Esophagus muscularis mucosa (tissue), 4 donors: ENCODE measurements around the gene CNTNAP2. TPM values are rescaled to one million over a fixed set of nuclear protein-coding genes. Genes with fewer than 3 reads are reported as not detected.

Experiments used
- DNase-seq: peaks from one replicate; pipeline ENCODE4 v3.0.0-alpha.2; 2017; ENCODE audit errors: extremely low spot score
- H3K27ac ChIP-seq, 4 donors: fragments of 200-600 bp; sonication (generic); replicated peaks in 1 of 4; 1 replicate in 3 of 4; 2 replicates in 1 of 4; pipeline ENCODE4 v1.5.1; 2016 to 2019; ENCODE audit warnings: mild to moderate bottlenecking in 1 of 4
- H3K27me3 ChIP-seq, 4 donors: fragments of 200-600 bp; sonication (generic); one replicate each; pipeline versions ENCODE4 v1.5.1 to v1.6.0; 2016 to 2019
- H3K36me3 ChIP-seq, 4 donors: fragments of 200-600 bp; sonication (generic); one replicate each; pipeline ENCODE4 v1.5.1; 2016 to 2019
- H3K4me1 ChIP-seq, 4 donors: fragments of 200-600 bp; sonication (generic); one replicate each; pipeline ENCODE4 v1.5.1; 2016 to 2019
- H3K4me3 ChIP-seq, 4 donors: fragments of 200-600 bp; sonication (generic); 1 replicate in 2 of 4; 2 replicates in 2 of 4; pipeline ENCODE4 v1.5.1; 2016 to 2019; ENCODE audit warnings: mild to moderate bottlenecking in 4 of 4, moderate library complexity in 1 of 4
- H3K9me3 ChIP-seq, 4 donors: fragments of 200-600 bp; sonication (generic); 1 replicate in 3 of 4; 2 replicates in 1 of 4; pipeline ENCODE4 v1.5.1; 2016 to 2019
- EP300 ChIP-seq: sonication (generic); formaldehyde crosslinking; IDR thresholded peaks from one replicate; pipeline ENCODE4 v1.6.1; 2017; ENCODE audit warnings: antibody characterized with exemption
- POLR2A ChIP-seq: fragments of 450-650 bp; IDR thresholded peaks from one replicate; pipeline ENCODE4 v1.6.1; 2017; ENCODE audit warnings: antibody characterized with exemption, moderate library complexity, mild to moderate bottlenecking, low read depth
- POLR2AphosphoS5 ChIP-seq, 2 donors: sonication (generic); formaldehyde crosslinking; IDR thresholded peaks; one replicate each; pipeline ENCODE4 v1.6.1; 2017; ENCODE audit warnings: antibody characterized with exemption in 2 of 2
- WGBS: methylation state at CpG from one replicate; pipeline ENCODE4 v1.1.5; 2018; 5-methylcytosine and 5-hydroxymethylcytosine counted together
- intact Hi-C: fragments of 100-400 bp; cut with DNase I; formaldehyde crosslinking; loops from one replicate; pipeline ENCODE4 v1.15.1; 2023
- total RNA-seq, 4 donors: library from RNA; depleted of rRNA; stranded (reverse); fragments of >200 nt; gene quantifications; one replicate each; pipeline versions ENCODE4 v1.1.0 to v1.2.1, GENCODE V29; 2016
- TF ChIP-seq, protein P1 (sequence below), 3 experiments: fragments of 200-600 bp in 2 of 3; fragments of 450-650 bp in 1 of 3; sonication (generic) in 2 of 3; IDR thresholded peaks; one replicate each; pipeline ENCODE4 v1.5.1; 2017 to 2019; ENCODE audit warnings: antibody characterized with exemption in 3 of 3, mild to moderate bottlenecking in 2 of 3, moderate library complexity in 1 of 3

Gene CNTNAP2
- total RNA-seq, 4 donors from 2014 or later: 1.2 to 2.9 (median 1.9) TPM

GRCh38 chr7:147145194-147145593 lies 1028.6 kb downstream of the CNTNAP2 start:
- 60% methylated on average over 2 of the region's 2 CpGs for whole genome bisulfite sequencing
- intact Hi-C loops: no loop called here
- no peak for TF ChIP-seq POLR2AphosphoS5 (IDR thresholded peaks at IDR 0.05)
- no peak for TF ChIP-seq EP300
- no peak for TF ChIP-seq POLR2A
- TF ChIP-seq, protein P1, sequence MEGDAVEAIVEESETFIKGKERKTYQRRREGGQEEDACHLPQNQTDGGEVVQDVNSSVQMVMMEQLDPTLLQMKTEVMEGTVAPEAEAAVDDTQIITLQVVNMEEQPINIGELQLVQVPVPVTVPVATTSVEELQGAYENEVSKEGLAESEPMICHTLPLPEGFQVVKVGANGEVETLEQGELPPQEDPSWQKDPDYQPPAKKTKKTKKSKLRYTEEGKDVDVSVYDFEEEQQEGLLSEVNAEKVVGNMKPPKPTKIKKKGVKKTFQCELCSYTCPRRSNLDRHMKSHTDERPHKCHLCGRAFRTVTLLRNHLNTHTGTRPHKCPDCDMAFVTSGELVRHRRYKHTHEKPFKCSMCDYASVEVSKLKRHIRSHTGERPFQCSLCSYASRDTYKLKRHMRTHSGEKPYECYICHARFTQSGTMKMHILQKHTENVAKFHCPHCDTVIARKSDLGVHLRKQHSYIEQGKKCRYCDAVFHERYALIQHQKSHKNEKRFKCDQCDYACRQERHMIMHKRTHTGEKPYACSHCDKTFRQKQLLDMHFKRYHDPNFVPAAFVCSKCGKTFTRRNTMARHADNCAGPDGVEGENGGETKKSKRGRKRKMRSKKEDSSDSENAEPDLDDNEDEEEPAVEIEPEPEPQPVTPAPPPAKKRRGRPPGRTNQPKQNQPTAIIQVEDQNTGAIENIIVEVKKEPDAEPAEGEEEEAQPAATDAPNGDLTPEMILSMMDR (IDR thresholded peaks at IDR 0.05): no peak
- DNase-seq: no peak
- no peaks in the 10 kb centered on the region for H3K4me1 ChIP-seq
- H3K27me3 ChIP-seq: no peaks in the 10 kb centered on the region
- no peaks in the 10 kb centered on the region for H3K9me3 ChIP-seq
- no peak overlapping the region for H3K4me3 ChIP-seq
- no peaks in the 10 kb centered on the region for H3K36me3 ChIP-seq
- no peak overlapping the region for H3K27ac ChIP-seq

GRCh38 chr7:147146169-147146568 lies 1029.6 kb downstream of the CNTNAP2 start:
- intact Hi-C loops: no loop called here
- no peak overlapping the region for H3K27ac ChIP-seq
- H3K4me3 ChIP-seq: no peak overlapping the region
- TF ChIP-seq, protein P1 (IDR thresholded peaks at IDR 0.05): no peak
- TF ChIP-seq POLR2A: no peak
- no peak for TF ChIP-seq EP300
- TF ChIP-seq POLR2AphosphoS5 (IDR thresholded peaks at IDR 0.05): no peak
- no peaks in the 10 kb centered on the region for H3K9me3 ChIP-seq
- DNase-seq: no peak
- no peaks in the 10 kb centered on the region for H3K4me1 ChIP-seq
- no peaks in the 10 kb centered on the region for H3K27me3 ChIP-seq
- 74% methylated on average over 3 of the region's 3 CpGs for WGBS
- H3K36me3 ChIP-seq: no peaks in the 10 kb centered on the region

GRCh38 chr7:147151661-147152060 lies 1035.1 kb downstream of the CNTNAP2 start:
- H3K36me3 ChIP-seq: no peaks in the 10 kb centered on the region
- no peak overlapping the region for H3K4me3 ChIP-seq
- H3K9me3 ChIP-seq: no peaks in the 10 kb centered on the region
- DNase-seq: no peak
- intact Hi-C loops: no loop called here
- no peaks in the 10 kb centered on the region for H3K4me1 ChIP-seq
- no peak overlapping the region for H3K27ac ChIP-seq
- no peaks in the 10 kb centered on the region for H3K27me3 ChIP-seq
- TF ChIP-seq EP300 (no peak), POLR2AphosphoS5 (IDR thresholded peaks at IDR 0.05) (no peak), POLR2A (no peak)
- TF ChIP-seq, protein P1 (IDR thresholded peaks at IDR 0.05): no peak

GRCh38 chr7:147153571-147153970 lies 1037.0 kb downstream of the CNTNAP2 start:
- H3K4me1 ChIP-seq: no peaks in the 10 kb centered on the region
- intact Hi-C loops: no loop called here
- no peak overlapping the region for H3K27ac ChIP-seq
- DNase-seq: no peak
- no peaks in the 10 kb centered on the region for H3K9me3 ChIP-seq
- no peaks in the 10 kb centered on the region for H3K36me3 ChIP-seq
- WGBS: 84% methylated on average over 3 of the region's 3 CpGs
- TF ChIP-seq, protein P1 (IDR thresholded peaks at IDR 0.05): no peak
- TF ChIP-seq POLR2A: no peak
- TF ChIP-seq POLR2AphosphoS5 (IDR thresholded peaks at IDR 0.05): no peak
- TF ChIP-seq EP300: no peak
- H3K27me3 ChIP-seq: no peaks in the 10 kb centered on the region
- no peak overlapping the region for H3K4me3 ChIP-seq

DNA sequence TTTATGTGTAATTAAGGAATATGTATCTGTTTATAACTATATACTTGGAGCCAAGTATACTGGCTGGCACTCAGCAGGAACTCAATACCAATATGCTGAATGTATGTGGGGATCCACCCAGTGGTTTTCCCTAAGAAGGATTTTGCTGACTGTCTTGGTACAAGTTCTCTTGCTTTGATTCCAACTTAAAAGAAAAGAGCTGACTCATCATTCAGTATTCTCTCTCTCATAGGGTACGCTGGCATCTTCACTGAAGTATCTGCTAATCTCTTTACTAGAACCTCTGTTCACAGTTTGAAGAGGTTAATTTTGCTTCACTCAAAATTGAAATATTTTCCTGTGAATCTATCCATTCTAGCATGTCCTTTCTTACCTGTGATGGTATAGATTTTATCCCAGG lies 1044.8 kb downstream of the CNTNAP2 start:
- Histone ChIP-seq H3K27ac (no peak overlapping the region), H3K27me3 (no peaks in the 10 kb centered on the region), H3K36me3 (no peaks in the 10 kb centered on the region), H3K9me3 (no peaks in the 10 kb centered on the region), H3K4me1 (no peaks in the 10 kb centered on the region), H3K4me3 (no peak overlapping the region)
- 96% methylated on average over 1 of the region's 1 CpG for WGBS
- intact Hi-C loops: no loop called here
- TF ChIP-seq, protein P1 (IDR thresholded peaks at IDR 0.05): no peak
- TF ChIP-seq POLR2A (no peak), EP300 (no peak), POLR2AphosphoS5 (IDR thresholded peaks at IDR 0.05) (no peak)
- DNase-seq: no peak
